Measurements from ENCODE around the gene TEDDM1.

The TEDDM1 gene

GRCh38 chr1:182441719-182442118 is 41.3 kb upstream of the TEDDM1 start:
- no peak for DNase-seq (ENCODE audit: low read depth, low spot score)
- H3K27me3 ChIP-seq (ENCODE audit: insufficient read depth, insufficient read length) = no peaks in the 10 kb centered on the region
- H3K4me3 ChIP-seq (ENCODE audit: insufficient read length, low read depth) = no peak overlapping the region
- H3K4me1 ChIP-seq (ENCODE audit: insufficient read depth, insufficient read length) = peaks cover 4% of the 10 kb centered on the region
- TF ChIP-seq SUZ12 (IDR thresholded peaks at IDR 0.05; ENCODE audit: extremely low read depth, insufficient read depth, insufficient read length) = no peak
- no peak for TF ChIP-seq YY1 (IDR thresholded peaks at IDR 0.05; ENCODE audit: insufficient read depth, insufficient read length)
- TF ChIP-seq ZNF274 (IDR thresholded peaks at IDR 0.05; ENCODE audit: low read depth, low read length) = no peak
- peaks cover 20% of the 10 kb centered on the region for H3K9me3 ChIP-seq (ENCODE audit: insufficient read depth, low read length)
- no peak overlapping the region for H3K9ac ChIP-seq (ENCODE audit: insufficient read length, low read depth)
- H3K36me3 ChIP-seq (ENCODE audit: insufficient read depth, insufficient read length, low read length) = no peaks in the 10 kb centered on the region

GRCh38 chr1:182438326-182438725 is 37.9 kb upstream of the TEDDM1 start:
- no peak for TF ChIP-seq YY1 (IDR thresholded peaks at IDR 0.05; ENCODE audit: insufficient read depth, insufficient read length)
- TF ChIP-seq ZNF274 (IDR thresholded peaks at IDR 0.05; ENCODE audit: low read depth, low read length) = no peak
- TF ChIP-seq SUZ12 (IDR thresholded peaks at IDR 0.05; ENCODE audit: extremely low read depth, insufficient read depth, insufficient read length) = no peak
- Histone ChIP-seq H3K4me1 (ENCODE audit: insufficient read depth, insufficient read length) (no peaks in the 10 kb centered on the region), H3K27me3 (ENCODE audit: insufficient read depth, insufficient read length) (no peaks in the 10 kb centered on the region), H3K9ac (ENCODE audit: insufficient read length, low read depth) (no peak overlapping the region), H3K4me3 (ENCODE audit: insufficient read length, low read depth) (no peak overlapping the region), H3K9me3 (ENCODE audit: insufficient read depth, low read length) (peaks cover 20% of the 10 kb centered on the region), H3K36me3 (ENCODE audit: insufficient read depth, insufficient read length, low read length) (no peaks in the 10 kb centered on the region)
- DNase-seq (ENCODE audit: low read depth, low spot score) = no peak

- no peak overlapping the region for H3K9ac ChIP-seq (ENCODE audit: insufficient read length, low read depth)
- H3K9me3 ChIP-seq (ENCODE audit: insufficient read depth, low read length) = peaks cover 7% of the 10 kb centered on the region
- DNase-seq (ENCODE audit: low read depth, low spot score) = no peak
- TF ChIP-seq YY1 (IDR thresholded peaks at IDR 0.05; ENCODE audit: insufficient read depth, insufficient read length) = no peak
- TF ChIP-seq ZNF274 (IDR thresholded peaks at IDR 0.05; ENCODE audit: low read depth, low read length) = no peak
- no peak for TF ChIP-seq SUZ12 (IDR thresholded peaks at IDR 0.05; ENCODE audit: extremely low read depth, insufficient read depth, insufficient read length)
- no peak overlapping the region for H3K4me3 ChIP-seq (ENCODE audit: insufficient read length, low read depth)
- peaks cover 4% of the 10 kb centered on the region for H3K4me1 ChIP-seq (ENCODE audit: insufficient read depth, insufficient read length)
- no peaks in the 10 kb centered on the region for H3K36me3 ChIP-seq (ENCODE audit: insufficient read depth, insufficient read length, low read length)
- H3K27me3 ChIP-seq (ENCODE audit: insufficient read depth, insufficient read length) = no peaks in the 10 kb centered on the region
These were observed 33.1 kb upstream of the TEDDM1 start for GRCh38 chr1:182433580-182433979.

GRCh38 chr1:182431278-182431677 is 30.8 kb upstream of the TEDDM1 start:
- no peaks in the 10 kb centered on the region for H3K9me3 ChIP-seq (ENCODE audit: insufficient read depth, low read length)
- H3K27me3 ChIP-seq (ENCODE audit: insufficient read depth, insufficient read length) = no peaks in the 10 kb centered on the region
- H3K9ac ChIP-seq (ENCODE audit: insufficient read length, low read depth) = no peak overlapping the region
- no peaks in the 10 kb centered on the region for H3K36me3 ChIP-seq (ENCODE audit: insufficient read depth, insufficient read length, low read length)
- no peak for DNase-seq (ENCODE audit: low read depth, low spot score)
- TF ChIP-seq YY1 (IDR thresholded peaks at IDR 0.05; ENCODE audit: insufficient read depth, insufficient read length) = no peak
- no peak for TF ChIP-seq SUZ12 (IDR thresholded peaks at IDR 0.05; ENCODE audit: extremely low read depth, insufficient read depth, insufficient read length)
- TF ChIP-seq ZNF274 (IDR thresholded peaks at IDR 0.05; ENCODE audit: low read depth, low read length) = no peak
- no peak overlapping the region for H3K4me3 ChIP-seq (ENCODE audit: insufficient read length, low read depth)
- H3K4me1 ChIP-seq (ENCODE audit: insufficient read depth, insufficient read length) = peaks cover 4% of the 10 kb centered on the region

- DNase-seq (ENCODE audit: low read depth, low spot score) = no peak
- no peaks in the 10 kb centered on the region for H3K36me3 ChIP-seq (ENCODE audit: insufficient read depth, insufficient read length, low read length)
- H3K9ac ChIP-seq (ENCODE audit: insufficient read length, low read depth) = no peak overlapping the region
- H3K4me3 ChIP-seq (ENCODE audit: insufficient read length, low read depth) = no peak overlapping the region
- peaks cover 4% of the 10 kb centered on the region for H3K4me1 ChIP-seq (ENCODE audit: insufficient read depth, insufficient read length)
- H3K27me3 ChIP-seq (ENCODE audit: insufficient read depth, insufficient read length) = no peaks in the 10 kb centered on the region
- no peaks in the 10 kb centered on the region for H3K9me3 ChIP-seq (ENCODE audit: insufficient read depth, low read length)
- TF ChIP-seq SUZ12 (IDR thresholded peaks at IDR 0.05; ENCODE audit: extremely low read depth, insufficient read depth, insufficient read length) = no peak
- TF ChIP-seq YY1 (IDR thresholded peaks at IDR 0.05; ENCODE audit: insufficient read depth, insufficient read length) = no peak
- TF ChIP-seq ZNF274 (IDR thresholded peaks at IDR 0.05; ENCODE audit: low read depth, low read length) = no peak
These were observed 30.0 kb upstream of the TEDDM1 start for GRCh38 chr1:182430263-182431068.

GRCh38 chr1:182428043-182428442 is 27.6 kb upstream of the TEDDM1 start:
- TF ChIP-seq YY1 (IDR thresholded peaks at IDR 0.05; ENCODE audit: insufficient read depth, insufficient read length) (no peak), SUZ12 (IDR thresholded peaks at IDR 0.05; ENCODE audit: extremely low read depth, insufficient read depth, insufficient read length) (no peak), ZNF274 (IDR thresholded peaks at IDR 0.05; ENCODE audit: low read depth, low read length) (no peak)
- no peak for DNase-seq (ENCODE audit: low read depth, low spot score)
- H3K36me3 ChIP-seq (ENCODE audit: insufficient read depth, insufficient read length, low read length) = no peaks in the 10 kb centered on the region
- H3K27me3 ChIP-seq (ENCODE audit: insufficient read depth, insufficient read length) = no peaks in the 10 kb centered on the region
- H3K4me1 ChIP-seq (ENCODE audit: insufficient read depth, insufficient read length) = peaks cover 4% of the 10 kb centered on the region
- no peaks in the 10 kb centered on the region for H3K9me3 ChIP-seq (ENCODE audit: insufficient read depth, low read length)
- H3K9ac ChIP-seq (ENCODE audit: insufficient read length, low read depth) = no peak overlapping the region
- H3K4me3 ChIP-seq (ENCODE audit: insufficient read length, low read depth) = no peak overlapping the region

GRCh38 chr1:182426442-182427430 is 26.3 kb upstream of the TEDDM1 start:
- H3K36me3 ChIP-seq (ENCODE audit: insufficient read depth, insufficient read length, low read length) = no peaks in the 10 kb centered on the region
- H3K4me1 ChIP-seq (ENCODE audit: insufficient read depth, insufficient read length) = no peaks in the 10 kb centered on the region
- H3K9me3 ChIP-seq (ENCODE audit: insufficient read depth, low read length) = no peaks in the 10 kb centered on the region
- no peak for DNase-seq (ENCODE audit: low read depth, low spot score)
- no peak for TF ChIP-seq YY1 (IDR thresholded peaks at IDR 0.05; ENCODE audit: insufficient read depth, insufficient read length)
- TF ChIP-seq ZNF274 (IDR thresholded peaks at IDR 0.05; ENCODE audit: low read depth, low read length) = no peak
- TF ChIP-seq SUZ12 (IDR thresholded peaks at IDR 0.05; ENCODE audit: extremely low read depth, insufficient read depth, insufficient read length) = no peak
- H3K9ac ChIP-seq (ENCODE audit: insufficient read length, low read depth) = no peak overlapping the region
- H3K4me3 ChIP-seq (ENCODE audit: insufficient read length, low read depth) = no peak overlapping the region
- H3K27me3 ChIP-seq (ENCODE audit: insufficient read depth, insufficient read length) = no peaks in the 10 kb centered on the region
